Measurements from ENCODE around the gene DIP2C.

Gene DIP2C

DNA sequence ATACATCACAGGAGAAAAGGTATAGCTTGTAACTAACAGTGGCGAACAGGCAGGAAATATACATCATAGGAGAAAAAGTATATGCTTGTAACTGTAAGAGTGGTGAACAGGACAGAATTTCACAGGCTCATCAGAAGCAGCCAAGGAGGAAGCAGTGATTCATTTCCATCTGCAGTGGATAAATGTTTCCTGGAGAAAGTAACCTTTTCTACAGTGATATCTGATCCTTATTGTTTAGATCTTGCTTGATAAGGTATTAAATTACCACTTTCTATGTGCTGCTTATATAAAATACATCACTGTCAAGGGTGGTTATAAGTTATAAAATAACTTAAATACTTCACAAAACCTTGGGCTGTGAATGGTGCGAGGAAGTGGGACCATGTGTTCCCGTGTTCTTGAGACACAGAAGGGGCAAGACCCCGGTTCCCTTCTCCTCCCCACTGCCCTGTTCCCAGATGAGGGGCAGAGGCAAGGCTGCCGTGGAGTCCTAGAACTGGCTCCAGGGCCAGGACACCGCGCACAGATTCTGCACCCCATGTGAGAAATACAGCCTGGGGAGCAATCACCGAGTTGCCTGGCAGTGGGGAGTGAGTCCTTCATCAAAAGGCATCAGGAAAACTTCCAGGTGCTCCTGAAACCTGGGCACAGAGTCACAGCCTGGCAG is 135.2 kb downstream of the DIP2C start:
- no peak for DNase-seq (ENCODE audit: low spot score)

DNA sequence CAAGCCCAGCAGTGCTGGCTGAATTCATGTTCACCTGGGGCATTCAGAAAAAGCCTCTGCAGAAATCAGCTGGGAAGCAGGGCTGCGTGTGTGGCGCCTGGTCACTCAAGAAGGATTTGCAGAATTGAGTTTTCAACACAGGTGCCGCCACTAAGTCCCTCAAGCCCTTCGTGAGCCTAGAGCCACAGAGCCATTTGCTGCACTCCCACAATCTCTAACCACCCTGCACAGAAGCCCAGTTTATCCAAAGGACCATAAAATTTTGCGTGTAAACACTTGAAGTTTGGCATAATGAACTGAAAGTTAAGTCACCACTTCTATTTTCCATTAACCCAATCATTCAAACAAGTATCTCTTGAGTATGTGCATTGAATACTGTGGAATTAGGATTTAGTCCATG is 136.2 kb downstream of the DIP2C start:
- DNase-seq (ENCODE audit: low spot score) = no peak

DNA sequence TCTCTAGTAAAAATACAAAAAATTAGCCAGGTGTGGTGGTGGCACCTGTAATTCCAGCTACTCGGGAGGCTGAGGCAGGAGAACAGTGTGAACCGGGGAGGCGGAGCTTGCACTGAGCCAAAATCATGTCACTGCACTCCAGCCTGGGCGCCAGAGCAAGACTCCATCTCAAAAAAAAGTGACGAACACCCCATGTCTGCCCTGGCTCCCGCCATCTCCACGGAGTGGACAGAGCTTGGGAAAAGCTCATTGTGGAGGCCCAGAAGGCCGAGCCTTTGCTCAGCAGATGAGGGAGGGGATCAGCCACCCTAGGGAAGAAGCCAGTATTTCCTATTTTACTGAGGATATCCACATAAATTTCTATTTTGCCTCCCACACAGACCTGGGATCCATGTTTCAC is 136.8 kb downstream of the DIP2C start:
- no peak for DNase-seq (ENCODE audit: low spot score)

DNA sequence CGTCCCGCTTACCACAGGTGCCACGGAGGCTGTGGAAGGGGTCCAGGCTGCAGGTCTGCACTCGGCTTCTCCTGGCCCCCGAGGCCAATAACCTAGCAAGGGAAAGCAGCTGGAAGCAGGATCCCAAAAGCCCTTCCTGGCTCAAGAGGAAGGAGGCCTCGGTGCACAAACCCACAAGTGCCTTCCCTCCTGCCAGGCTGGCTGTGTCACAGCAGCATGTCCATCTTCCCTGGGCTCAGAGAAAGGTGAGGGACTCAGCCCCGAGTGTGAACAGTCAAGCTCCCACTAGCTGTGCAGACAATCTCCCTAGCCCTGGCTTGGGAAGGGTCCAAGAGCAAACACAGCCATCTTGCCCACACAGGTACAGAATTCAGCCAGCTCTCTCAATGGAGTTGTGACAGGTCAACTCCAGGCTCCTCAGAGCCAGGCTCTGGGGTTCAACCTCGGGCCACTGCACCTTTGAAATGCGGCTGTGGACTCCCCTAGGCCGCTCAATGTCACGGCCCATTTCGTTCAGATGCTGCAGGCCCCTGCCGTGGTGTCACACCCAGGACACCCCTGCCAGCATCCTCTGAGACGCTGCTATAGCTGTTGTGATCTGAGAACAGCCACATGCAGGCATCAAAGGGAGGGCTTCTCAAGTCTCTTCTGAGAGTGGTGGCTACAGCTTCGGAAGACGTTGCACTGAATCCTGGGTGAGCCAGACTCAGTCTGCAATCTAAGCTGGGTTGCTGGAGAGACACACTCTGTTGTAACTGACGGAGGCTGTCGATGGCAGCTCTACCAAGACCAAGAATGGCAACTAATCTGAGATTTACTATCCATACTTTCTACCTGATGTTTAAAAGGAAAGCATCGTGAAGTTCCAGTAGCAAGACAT is 137.9 kb downstream of the DIP2C start:
- DNase-seq (ENCODE audit: low spot score) = no peak

DNA sequence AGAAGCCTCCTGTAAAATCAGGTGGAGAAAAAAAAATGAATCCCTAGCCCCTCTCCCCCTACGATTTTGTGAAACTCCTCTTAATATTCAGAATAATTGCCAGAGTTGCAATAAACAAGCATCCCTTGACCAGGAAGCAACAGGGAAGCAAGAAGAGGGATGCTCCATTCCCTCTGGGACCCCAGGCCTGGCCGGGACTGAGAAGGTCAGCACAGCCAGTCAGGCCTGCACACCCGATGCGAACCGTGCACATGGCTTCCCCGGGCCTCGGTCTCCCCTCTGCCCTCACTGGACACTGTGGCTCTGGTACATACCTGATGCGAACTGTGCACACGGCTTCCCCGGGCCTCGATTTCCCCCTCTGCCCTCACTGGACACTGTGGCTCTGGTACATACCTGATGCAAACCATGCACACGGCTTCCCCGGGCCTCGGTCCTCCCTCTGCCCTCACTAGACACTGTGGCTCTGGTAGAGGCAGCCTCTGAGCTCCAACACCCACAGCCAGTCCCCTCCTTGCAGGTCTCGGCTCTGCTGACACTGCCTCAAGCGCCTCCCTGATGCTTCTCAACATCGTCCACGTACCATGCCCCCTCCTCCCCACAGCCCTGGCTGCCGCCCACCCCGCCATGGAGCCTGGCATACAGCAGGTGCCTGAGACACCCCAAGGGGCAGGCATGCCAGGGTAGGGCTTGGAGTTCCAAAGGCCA is 138.6 kb downstream of the DIP2C start:
- no peak for DNase-seq (ENCODE audit: low spot score)

DNA sequence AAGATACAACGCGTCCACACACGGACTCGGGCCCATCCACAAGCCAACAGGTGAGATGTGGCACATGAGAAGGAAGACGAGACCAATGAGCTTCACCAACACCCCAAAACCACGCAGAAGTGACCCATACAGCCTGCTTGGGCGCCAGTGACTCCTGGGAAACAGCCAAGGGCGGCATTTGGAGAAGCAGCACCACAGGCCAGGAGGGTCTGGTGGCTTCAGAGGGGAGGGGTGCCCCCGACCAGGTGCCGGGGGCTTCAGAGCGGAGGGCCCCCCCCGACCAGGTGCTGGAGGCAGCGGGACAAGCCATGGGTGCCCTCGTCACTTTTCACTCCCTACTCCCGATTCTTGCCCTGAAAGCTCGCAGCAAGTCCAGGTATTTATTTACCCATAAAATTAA is 140.1 kb downstream of the DIP2C start:
- DNase-seq (ENCODE audit: low spot score) = no peak

DNA sequence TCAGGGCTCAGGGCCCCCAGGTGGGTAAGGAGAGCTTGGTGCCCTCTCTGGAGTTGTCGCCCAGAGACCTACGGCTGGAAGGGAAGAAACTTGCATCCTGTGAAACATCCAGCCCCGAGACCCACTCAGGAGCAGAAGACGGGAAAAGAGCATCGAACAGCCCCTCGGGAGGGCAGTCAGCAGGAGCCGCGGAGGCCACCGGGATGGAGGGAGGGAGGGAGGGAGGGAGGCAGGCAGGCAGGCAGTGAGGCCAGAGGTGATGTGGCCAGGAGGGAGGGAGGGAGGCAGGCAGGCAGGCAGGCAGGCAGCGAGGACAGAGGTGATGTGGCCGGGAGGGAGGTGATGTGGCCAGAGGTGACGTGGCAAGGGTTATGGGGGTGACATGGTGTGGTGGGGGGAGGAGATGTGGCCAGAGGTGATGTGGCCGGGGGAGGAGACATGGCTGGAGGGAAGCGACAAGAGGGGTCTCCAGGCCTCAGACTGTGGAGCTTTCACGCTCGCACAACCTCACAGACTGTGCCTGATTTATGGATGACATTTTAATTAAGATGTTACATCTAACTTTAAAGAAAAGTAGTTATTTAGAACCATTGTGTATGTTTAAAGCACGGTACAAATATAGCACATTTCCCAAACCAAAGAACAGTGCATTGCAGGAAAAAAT is 141.1 kb downstream of the DIP2C start:
- no peak for DNase-seq (ENCODE audit: low spot score)

DNA sequence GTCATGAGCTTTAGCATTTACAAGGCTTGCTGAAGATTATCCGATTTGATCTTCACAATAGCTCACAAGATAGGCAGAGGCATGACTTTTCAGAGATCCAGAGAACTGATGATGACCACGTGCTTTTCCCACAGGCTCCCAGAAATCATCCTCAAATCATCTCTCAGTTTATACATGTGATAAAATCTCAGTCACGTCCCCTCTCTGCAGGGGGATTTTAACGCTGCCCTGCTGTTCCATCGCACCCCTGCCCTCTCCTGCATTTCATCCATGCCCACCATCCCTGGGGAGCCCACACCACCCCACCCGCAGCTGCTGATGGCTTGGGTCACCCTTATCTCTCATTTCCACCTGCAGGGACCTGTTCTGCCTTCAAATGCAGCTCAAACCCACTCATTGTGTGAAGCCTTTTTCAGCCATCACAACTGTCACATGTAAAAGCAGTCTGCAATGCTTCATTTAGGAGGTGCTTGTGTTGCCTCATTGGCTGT is 141.8 kb downstream of the DIP2C start:
- no peak for DNase-seq (ENCODE audit: low spot score)

DNA sequence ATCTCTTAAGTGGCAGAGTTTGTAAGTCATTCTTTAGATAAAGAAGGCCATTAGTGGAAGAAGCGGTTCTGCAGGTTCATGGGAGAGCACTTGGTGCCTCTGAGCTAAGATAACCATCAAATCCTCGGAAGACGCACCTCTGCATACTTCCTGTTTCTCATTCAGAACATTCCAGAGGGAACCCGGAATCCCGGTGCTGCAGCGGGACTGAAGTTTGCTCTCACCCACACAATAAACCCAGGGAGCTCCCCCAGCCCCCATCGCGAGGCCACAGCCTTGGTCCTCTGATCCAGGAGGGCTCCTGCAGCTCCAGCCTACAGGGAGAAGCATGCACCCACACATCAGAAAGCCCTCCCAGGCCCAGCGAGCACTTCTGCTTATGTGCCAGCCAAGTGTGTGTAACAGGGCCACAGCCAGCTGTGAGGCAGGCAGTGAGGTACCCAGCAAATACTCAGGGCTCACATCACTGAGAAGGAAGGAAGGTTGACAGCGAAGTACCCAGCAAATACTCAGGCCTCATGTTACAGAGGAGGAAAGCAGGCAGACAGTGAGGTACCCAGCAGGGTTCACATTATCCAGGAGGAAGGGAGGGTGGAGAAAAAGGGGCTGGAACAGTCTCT is 142.4 kb downstream of the DIP2C start:
- no peak for DNase-seq (ENCODE audit: low spot score)

DNA sequence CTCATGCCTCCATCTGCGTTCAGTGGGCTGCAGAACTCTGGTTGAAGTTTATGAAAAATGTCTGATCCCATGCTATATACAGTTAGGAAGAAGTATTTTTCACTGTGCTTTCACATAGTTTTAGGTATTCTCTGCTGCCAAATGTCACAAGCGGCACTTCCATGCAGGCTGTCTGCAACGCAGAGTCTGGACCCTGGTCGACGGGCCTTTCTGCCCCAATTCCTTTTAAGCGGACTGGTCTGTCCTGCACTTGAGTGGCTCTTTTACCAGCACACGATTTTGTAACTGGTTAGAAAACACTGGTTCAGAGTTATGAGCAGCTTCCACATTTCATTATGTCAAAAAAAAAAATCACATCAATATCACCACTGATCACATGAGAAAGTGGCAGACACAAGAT is 143.0 kb downstream of the DIP2C start:
- DNase-seq (ENCODE audit: low spot score) = no peak

DNA sequence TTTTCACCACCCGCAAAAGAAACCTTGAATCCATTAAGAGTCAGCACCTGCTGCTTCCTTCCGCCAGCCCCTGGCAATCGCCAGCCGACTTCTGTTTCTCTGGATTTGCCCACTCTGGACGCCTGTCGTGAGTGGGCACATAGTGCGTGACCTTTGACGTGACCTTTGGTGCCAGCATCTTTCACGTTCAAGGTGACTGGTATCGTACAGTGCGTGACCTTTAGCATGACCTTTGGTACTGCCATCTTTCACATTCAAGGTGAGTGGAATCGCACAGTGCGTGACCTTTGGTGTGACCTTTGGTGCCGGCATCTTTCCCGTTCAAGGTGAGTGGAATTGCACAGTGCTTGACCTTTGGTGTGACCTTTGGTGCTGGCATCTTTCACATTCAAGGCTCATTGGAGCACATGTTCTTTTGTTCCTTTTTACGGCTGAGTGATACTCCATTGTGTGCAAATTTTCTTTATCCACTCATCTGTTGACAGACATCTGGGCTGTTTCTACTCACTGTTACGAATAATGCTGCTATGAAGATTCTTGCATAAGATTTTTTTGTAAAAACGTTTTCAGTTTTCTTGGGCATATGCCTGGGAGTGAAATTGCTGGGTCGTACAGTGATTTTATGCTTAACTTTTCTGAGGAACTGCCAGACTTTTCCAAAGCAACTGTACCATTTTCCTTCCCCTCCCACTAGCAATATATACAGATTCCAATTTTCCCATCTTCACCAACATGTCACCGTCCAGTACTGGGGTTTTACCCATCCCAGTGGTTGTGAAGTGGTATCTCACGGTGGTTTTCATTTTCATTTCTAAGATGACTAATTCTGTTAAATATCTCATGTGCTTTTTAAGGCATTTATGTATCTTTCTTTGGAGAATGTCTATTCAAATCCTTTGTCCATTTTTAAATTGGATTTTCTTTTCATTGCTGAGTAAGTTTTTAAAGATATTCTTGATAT is 145.3 kb downstream of the DIP2C start:
- no peak for DNase-seq (ENCODE audit: low spot score)

DNA sequence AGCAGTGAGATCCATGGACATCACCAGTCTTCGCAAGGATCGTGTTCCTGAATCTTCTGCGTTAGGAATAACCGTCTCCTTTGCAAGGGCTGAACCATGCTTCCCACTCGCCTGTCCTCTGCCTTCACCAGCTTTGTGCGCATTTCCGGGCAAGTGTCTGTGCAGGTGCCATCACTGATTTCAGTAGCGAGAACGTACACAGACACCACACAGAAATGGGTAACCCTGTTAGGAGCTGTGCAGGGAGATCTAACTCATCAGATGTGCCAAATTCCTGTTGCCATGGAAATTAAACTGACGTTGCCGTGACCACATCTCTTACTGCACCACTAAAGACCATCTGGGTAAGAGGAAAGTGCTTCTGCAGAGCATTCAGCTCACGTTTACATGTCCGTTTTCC is 146.3 kb downstream of the DIP2C start:
- no peak for DNase-seq (ENCODE audit: low spot score)

DNA sequence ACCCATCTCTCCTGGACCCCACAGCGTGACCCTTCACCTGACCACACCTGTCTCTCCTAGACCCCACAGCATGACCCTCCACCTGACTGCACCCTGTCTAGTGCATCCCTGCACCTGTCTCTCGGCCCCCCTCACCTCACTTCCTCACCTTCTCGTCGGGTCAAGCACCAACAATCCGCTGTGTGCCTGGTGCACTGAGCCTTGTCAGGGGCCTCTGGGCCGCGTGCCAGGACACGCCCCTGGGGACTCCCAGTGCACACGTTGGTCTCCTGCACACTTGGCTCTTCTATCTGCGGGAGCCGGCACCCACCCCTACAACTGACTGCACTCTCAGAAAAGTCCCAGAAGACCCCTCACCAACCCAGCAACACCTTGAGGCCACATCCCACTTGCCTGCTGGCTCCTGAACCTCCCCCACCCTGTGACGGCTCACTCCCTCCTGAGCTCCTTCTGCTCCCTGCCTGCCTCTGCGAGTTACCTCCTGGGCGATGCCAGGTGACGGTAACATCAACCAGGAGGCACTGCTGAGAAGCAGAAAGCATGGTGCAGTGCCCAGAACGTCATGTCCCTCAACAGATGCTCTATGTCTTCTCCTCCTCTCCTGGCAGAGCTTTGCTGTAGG is 147.6 kb downstream of the DIP2C start:
- DNase-seq (ENCODE audit: low spot score) = no peak

DNA sequence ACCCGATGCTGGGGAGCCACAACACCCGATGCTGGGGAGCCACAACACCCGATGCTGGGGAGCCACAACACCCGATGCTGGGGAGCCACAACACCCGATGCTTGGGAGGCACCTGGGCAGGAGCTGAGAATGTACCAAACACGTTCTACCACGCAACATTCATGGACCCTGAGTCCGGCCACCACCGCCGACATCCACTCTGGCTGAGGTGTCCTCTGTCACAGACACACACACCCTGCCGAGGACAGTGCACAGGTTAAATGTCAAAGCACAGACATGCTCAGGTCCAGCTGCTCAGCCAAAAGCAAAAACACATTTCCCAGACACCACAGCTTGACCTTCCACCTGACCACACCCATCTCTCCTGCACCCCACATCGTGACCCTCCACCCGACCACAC is 148.4 kb downstream of the DIP2C start:
- no peak for DNase-seq (ENCODE audit: low spot score)

DNA sequence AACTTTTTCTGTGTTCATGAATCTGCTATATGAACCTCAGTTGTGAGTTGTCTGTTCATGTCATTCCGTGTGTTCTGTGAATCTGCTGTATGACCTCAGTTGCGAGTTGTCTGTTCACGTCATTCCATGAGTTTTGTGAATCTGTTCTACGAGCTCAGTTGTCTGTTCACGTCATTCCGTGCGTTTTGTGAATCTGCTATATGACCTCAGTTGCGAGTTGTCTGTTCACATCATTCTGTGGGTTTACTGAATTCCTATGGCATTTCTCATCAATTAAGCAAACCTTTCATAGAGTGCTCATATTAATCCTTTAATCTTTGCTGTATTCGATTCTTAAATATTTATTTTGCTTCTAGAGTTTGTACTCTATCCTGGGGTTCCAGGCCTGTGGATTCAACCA is 150.6 kb downstream of the DIP2C start:
- no peak for DNase-seq (ENCODE audit: low spot score)

DNA sequence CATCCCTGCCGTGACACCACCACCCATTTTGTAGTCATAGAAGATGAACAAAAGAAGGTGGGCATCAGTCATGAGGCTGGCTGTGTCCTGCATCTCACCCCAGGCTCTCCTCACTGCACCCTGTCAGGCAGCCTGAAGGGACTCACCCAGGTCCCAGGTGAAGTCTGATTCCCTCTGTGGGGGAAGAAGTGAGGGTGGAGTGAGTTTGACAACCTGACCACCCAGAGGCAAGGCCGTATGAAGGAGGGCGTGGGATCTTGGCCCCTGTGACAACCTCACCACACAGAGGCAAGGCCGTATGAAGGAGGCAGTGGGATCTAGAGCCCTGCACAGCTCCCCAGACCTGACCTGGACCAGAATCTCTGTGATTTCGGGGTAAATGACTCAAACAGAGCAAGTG is 152.5 kb downstream of the DIP2C start:
- DNase-seq (ENCODE audit: low spot score) = no peak

DNA sequence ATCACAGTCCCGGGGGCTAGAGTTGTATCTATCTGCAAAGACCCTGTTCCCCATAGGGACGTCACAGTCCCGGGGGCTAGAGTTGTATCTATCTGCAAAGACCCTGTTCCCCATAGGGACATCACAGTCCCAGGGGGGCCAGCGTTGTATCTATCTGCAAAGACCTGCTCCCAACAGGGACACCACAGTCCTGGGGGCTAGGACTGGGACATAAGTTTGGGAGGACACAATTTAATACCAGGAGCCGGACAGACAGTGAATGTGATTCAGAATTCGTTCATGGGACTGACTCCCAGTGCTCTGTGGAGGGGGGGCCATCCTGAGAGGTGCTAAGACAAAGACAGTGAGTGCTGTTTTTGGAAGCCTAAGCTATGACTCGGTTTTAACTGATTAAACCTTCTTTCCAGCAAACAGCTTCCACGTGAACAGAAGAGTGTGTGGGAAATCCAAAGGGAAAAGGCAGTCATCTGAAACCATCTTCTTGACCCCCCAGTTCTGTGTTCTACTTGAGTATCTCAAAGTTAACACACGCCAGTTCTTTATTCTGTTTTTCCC is 153.0 kb downstream of the DIP2C start:
- DNase-seq (ENCODE audit: low spot score) = no peak

DNA sequence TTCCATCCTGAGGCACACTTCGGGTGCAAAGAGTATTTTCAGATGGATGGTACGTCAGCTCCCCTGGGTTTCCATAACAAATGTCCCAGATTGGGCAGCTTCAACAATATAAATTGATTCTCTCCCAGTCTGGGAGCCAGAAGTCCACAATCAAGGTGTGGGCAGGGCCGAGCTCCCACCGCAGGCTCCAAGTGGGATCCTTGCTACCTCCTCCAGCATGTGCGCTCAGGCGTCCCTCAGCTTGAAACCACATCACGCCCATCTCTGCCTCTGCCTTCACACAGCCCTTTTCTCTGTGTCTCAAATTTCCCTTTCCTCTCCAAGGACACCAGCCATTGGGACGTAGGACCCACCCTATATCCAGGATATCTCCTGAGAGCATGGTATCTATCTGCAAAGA is 153.5 kb downstream of the DIP2C start:
- DNase-seq (ENCODE audit: low spot score) = no peak

DNA sequence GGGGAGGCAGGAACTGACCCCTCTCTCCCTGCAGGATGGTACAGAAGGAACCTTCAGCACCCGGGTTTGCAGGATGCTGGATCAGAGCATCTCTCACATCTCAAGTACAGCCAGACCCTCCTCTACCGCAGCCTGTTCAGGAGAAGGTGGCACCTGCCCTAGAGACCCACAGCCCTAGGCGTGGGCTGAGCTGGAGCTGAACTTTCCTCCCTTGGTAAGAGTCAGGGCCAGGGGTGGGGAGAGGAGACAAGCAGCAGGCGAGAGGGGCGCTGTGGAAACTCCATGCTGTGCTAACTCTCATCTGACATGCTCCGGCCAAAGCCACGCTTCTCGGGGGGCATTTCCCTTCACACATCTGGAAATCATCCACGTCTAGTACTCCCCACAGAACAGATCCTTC is 154.4 kb downstream of the DIP2C start:
- no peak for DNase-seq (ENCODE audit: low spot score)

DNA sequence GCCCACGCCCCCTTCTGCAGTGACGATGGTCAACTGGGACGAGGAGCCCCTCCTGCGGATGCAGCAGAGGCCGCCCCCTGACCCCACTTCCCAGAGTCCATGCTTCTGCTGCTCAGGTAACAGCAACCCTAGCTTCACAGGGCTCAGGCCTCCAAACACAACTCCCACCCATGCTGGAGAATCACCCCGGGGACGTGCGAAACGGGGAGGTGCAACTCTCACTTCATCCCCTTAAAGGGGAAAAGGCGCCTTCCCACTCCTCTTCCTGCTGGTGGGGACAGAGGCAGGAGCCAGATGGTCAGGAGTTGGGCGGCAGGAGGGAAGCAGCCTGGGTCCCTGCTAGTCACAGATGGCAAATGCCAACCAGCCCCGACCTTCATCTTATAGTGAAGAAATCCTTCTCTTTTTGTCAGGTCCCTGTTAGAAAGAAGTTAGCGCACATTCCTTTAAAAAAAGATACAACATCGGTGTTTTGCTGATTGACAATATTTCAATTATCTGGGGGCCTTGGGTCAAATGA is 155.4 kb downstream of the DIP2C start:
- DNase-seq (ENCODE audit: low spot score) = no peak
